Activated T-cell treated with anti-CD3 and anti-CD28 coated beads, Interleukin-2, amount 50 U/mL, for 24 hours (primary cell): Measurements from ENCODE around the gene OR7A17.

Experiments
- DNase-seq: peaks from one replicate; pipeline ENCODE4 v3.0.0-alpha.2; 2020
- H3K27ac Mint-ChIP-seq: 2 replicates; pipeline ENCODE4 v1.8.0; 2020; ENCODE audit warnings: mild to moderate bottlenecking, mixed read lengths
- H3K27me3 Mint-ChIP-seq: 2 replicates; pipeline ENCODE4 v1.8.0; 2020; ENCODE audit warnings: mixed read lengths
- H3K36me3 Mint-ChIP-seq: 2 replicates; pipeline ENCODE4 v1.8.0; 2020; ENCODE audit warnings: low read depth, mixed read lengths
- H3K4me1 Mint-ChIP-seq: 2 replicates; pipeline ENCODE4 v1.8.0; 2020; ENCODE audit warnings: low read depth, mixed read lengths
- H3K4me3 Mint-ChIP-seq: 2 replicates; pipeline ENCODE4 v1.8.0; 2020; ENCODE audit warnings: mild to moderate bottlenecking, moderate library complexity, mixed read lengths
- H3K9me3 Mint-ChIP-seq: 2 replicates; pipeline ENCODE4 v1.8.0; 2020; ENCODE audit warnings: mixed read lengths

The OR7A17 gene

GRCh38 chr19:14886032-14886431, at the start of gene OR7A17:
OR7A17 (minus strand) TSS chr19:14886132; CDS start chr19:14881355, 4,777 bp downstream.
- H3K4me1 Mint-ChIP-seq, result peaks cover 8% of the 10 kb centered on the region
- H3K36me3 Mint-ChIP-seq, result no peaks in the 10 kb centered on the region
- DNase-seq, result no peak
- H3K9me3 Mint-ChIP-seq, result no peaks in the 10 kb centered on the region
- H3K27ac Mint-ChIP-seq, result no peak within 1 kb of the TSS
- peaks cover 32% of the 10 kb centered on the region for H3K27me3 Mint-ChIP-seq
- no peak within 1 kb of the TSS for H3K4me3 Mint-ChIP-seq

GRCh38 chr19:14933506-14933905, 47.6 kb upstream of the OR7A17 start:
- Mint-ChIP-seq H3K27ac (no peak overlapping the region), H3K4me3 (no peak overlapping the region), H3K36me3 (no peaks in the 10 kb centered on the region), H3K4me1 (no peaks in the 10 kb centered on the region), H3K9me3 (peaks cover 6% of the 10 kb centered on the region), H3K27me3 (peaks cover 17% of the 10 kb centered on the region)
- DNase-seq, result no peak

- Mint-ChIP-seq H3K36me3 (no peaks in the 10 kb centered on the region), H3K9me3 (peaks cover 11% of the 10 kb centered on the region), H3K4me3 (no peak overlapping the region), H3K4me1 (no peaks in the 10 kb centered on the region), H3K27me3 (peaks cover 52% of the 10 kb centered on the region), H3K27ac (no peak overlapping the region)
- DNase-seq, result no peak
Measured at GRCh38 chr19:14916848-14917247, 30.9 kb upstream of the OR7A17 start.

- Mint-ChIP-seq H3K36me3 (no peaks in the 10 kb centered on the region), H3K27me3 (peaks cover 47% of the 10 kb centered on the region), H3K9me3 (peaks cover 11% of the 10 kb centered on the region), H3K4me3 (no peak overlapping the region), H3K27ac (no peak overlapping the region), H3K4me1 (no peaks in the 10 kb centered on the region)
- no peak for DNase-seq
Measured at GRCh38 chr19:14915116-14915515, 29.2 kb upstream of the OR7A17 start.

GRCh38 chr19:14906711-14907110, 20.8 kb upstream of the OR7A17 start:
- DNase-seq, result no peak
- Mint-ChIP-seq H3K4me3 (no peak overlapping the region), H3K9me3 (no peaks in the 10 kb centered on the region), H3K27me3 (peaks cover 31% of the 10 kb centered on the region), H3K27ac (no peak overlapping the region), H3K36me3 (no peaks in the 10 kb centered on the region), H3K4me1 (no peaks in the 10 kb centered on the region)

- no peaks in the 10 kb centered on the region for H3K4me1 Mint-ChIP-seq
- no peak for DNase-seq
- no peak overlapping the region for H3K27ac Mint-ChIP-seq
- no peaks in the 10 kb centered on the region for H3K9me3 Mint-ChIP-seq
- H3K4me3 Mint-ChIP-seq, result no peak overlapping the region
- peaks cover 49% of the 10 kb centered on the region for H3K27me3 Mint-ChIP-seq
- no peaks in the 10 kb centered on the region for H3K36me3 Mint-ChIP-seq
Measured at GRCh38 chr19:14901675-14902260, 15.8 kb upstream of the OR7A17 start.

- no peaks in the 10 kb centered on the region for H3K9me3 Mint-ChIP-seq
- DNase-seq, result no peak
- H3K36me3 Mint-ChIP-seq, result no peaks in the 10 kb centered on the region
- peaks cover 43% of the 10 kb centered on the region for H3K27me3 Mint-ChIP-seq
- no peak overlapping the region for H3K27ac Mint-ChIP-seq
- H3K4me1 Mint-ChIP-seq, result peaks cover 8% of the 10 kb centered on the region
- H3K4me3 Mint-ChIP-seq, result no peak overlapping the region
Measured at GRCh38 chr19:14890643-14891379, 4.9 kb upstream of the OR7A17 start.

GRCh38 chr19:14889994-14890642, 4.2 kb upstream of the OR7A17 start:
- no peak overlapping the region for H3K27ac Mint-ChIP-seq
- H3K4me1 Mint-ChIP-seq, result peaks cover 8% of the 10 kb centered on the region
- no peaks in the 10 kb centered on the region for H3K36me3 Mint-ChIP-seq
- peaks cover 39% of the 10 kb centered on the region for H3K27me3 Mint-ChIP-seq
- no peak for DNase-seq
- H3K4me3 Mint-ChIP-seq, result no peak overlapping the region
- no peaks in the 10 kb centered on the region for H3K9me3 Mint-ChIP-seq

- DNase-seq, result no peak
- Mint-ChIP-seq H3K4me3 (no peak overlapping the region), H3K9me3 (no peaks in the 10 kb centered on the region), H3K4me1 (no peaks in the 10 kb centered on the region), H3K27me3 (peaks cover 40% of the 10 kb centered on the region), H3K36me3 (no peaks in the 10 kb centered on the region), H3K27ac (no peak overlapping the region)
Measured at GRCh38 chr19:14871619-14872230, 14.2 kb downstream of the OR7A17 start.

GRCh38 chr19:14868497-14868896, 17.4 kb downstream of the OR7A17 start:
- no peaks in the 10 kb centered on the region for H3K36me3 Mint-ChIP-seq
- H3K9me3 Mint-ChIP-seq, result no peaks in the 10 kb centered on the region
- no peak overlapping the region for H3K4me3 Mint-ChIP-seq
- DNase-seq, result no peak
- H3K27me3 Mint-ChIP-seq, result peaks cover 51% of the 10 kb centered on the region
- no peaks in the 10 kb centered on the region for H3K4me1 Mint-ChIP-seq
- no peak overlapping the region for H3K27ac Mint-ChIP-seq

- Mint-ChIP-seq H3K4me1 (no peaks in the 10 kb centered on the region), H3K4me3 (no peak within 1 kb of the TSS), H3K9me3 (no peaks in the 10 kb centered on the region), H3K27me3 (peaks cover 42% of the 10 kb centered on the region), H3K36me3 (no peaks in the 10 kb centered on the region), H3K27ac (no peak within 1 kb of the TSS)
- no peak for DNase-seq
Measured at GRCh38 chr19:14848822-14849221, 37.1 kb downstream of the OR7A17 start, which contains the start of gene OR7A10. OR7A10 (minus strand) TSS chr19:14848922; CDS start chr19:14841877, 7,045 bp downstream.

- Mint-ChIP-seq H3K27me3 (peaks cover 38% of the 10 kb centered on the region), H3K9me3 (no peaks in the 10 kb centered on the region), H3K27ac (no peak overlapping the region), H3K36me3 (no peaks in the 10 kb centered on the region), H3K4me3 (no peak overlapping the region), H3K4me1 (no peaks in the 10 kb centered on the region)
- no peak for DNase-seq
Measured at GRCh38 chr19:14843578-14843977, 42.4 kb downstream of the OR7A17 start.

- DNase-seq, result no peak
- Mint-ChIP-seq H3K9me3 (no peaks in the 10 kb centered on the region), H3K4me1 (no peaks in the 10 kb centered on the region), H3K27ac (no peak overlapping the region), H3K36me3 (no peaks in the 10 kb centered on the region), H3K27me3 (peaks cover 35% of the 10 kb centered on the region), H3K4me3 (no peak overlapping the region)
Measured at GRCh38 chr19:14843169-14843568, 42.8 kb downstream of the OR7A17 start.

GRCh38 chr19:14840206-14840605, 45.7 kb downstream of the OR7A17 start:
- Mint-ChIP-seq H3K9me3 (no peaks in the 10 kb centered on the region), H3K4me1 (no peaks in the 10 kb centered on the region)
- no peak for DNase-seq

GRCh38 chr19:14837391-14837790, 48.5 kb downstream of the OR7A17 start:
- Mint-ChIP-seq H3K4me3 (no peak overlapping the region), H3K36me3 (no peaks in the 10 kb centered on the region), H3K9me3 (no peaks in the 10 kb centered on the region), H3K27me3 (peaks cover 18% of the 10 kb centered on the region), H3K4me1 (no peaks in the 10 kb centered on the region), H3K27ac (no peak overlapping the region)
- DNase-seq, result no peak

More at GRCh38 chr19:14840206-14840605, 45.7 kb downstream of the OR7A17 start:
- no peaks in the 10 kb centered on the region for H3K36me3 Mint-ChIP-seq
- no peak overlapping the region for H3K4me3 Mint-ChIP-seq
- H3K27ac Mint-ChIP-seq, result no peak overlapping the region
- H3K27me3 Mint-ChIP-seq, result peaks cover 38% of the 10 kb centered on the region
